ENCODE measurements around the gene FBXO34. TPM values are rescaled to one million over a fixed set of nuclear protein-coding genes. Genes with fewer than 3 reads are reported as not detected.

The FBXO34 gene
- total RNA-seq, 4 donors from 2014 or later, result 28.8 to 44.4 (median 33.8) TPM

DNA sequence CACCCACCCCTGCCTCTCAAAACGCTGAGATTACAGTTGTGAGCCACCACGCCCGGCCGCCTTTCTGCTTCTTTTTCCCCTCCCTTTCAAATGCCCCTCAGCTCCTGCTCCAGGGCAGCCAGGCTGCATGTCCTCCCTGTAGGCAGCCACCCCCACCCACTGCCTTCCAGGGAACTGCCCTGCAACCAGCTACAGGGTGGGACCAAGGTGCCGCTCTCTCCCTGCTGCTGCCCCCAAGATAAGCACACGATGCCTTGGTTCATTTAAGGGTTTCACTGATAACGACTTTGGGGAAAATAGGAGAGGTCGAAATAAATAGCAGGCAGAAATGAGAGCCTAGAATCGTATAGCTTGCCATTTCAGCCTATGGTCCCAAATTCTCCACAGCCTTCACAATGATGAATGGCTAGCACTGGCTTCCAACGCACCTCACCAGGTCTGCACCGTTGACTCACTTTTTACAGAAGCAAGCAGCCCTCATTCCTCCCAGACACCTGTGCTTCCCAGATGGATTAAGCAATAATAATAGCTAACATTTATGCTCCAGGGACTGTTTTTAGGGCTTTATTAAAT is 99.7 kb downstream of the FBXO34 start:
- Histone ChIP-seq H3K9me3 (no peaks in the 10 kb centered on the region), H3K27me3 (no peaks in the 10 kb centered on the region), H3K36me3 (peaks cover 54% of the 10 kb centered on the region), H3K27ac (no peak overlapping the region), H3K4me3 (no peak overlapping the region), H3K4me1 (no peaks in the 10 kb centered on the region)
- 87% methylated on average over 11 of the region's 11 CpGs for WGBS
- no peak for DNase-seq (ENCODE audit: low spot score in 2 of 2)
- TF ChIP-seq POLR2AphosphoS5 (IDR thresholded peaks at IDR 0.05) (no peak), POLR2A (IDR thresholded peaks at IDR 0.05) (no peak), EP300 (IDR thresholded peaks at IDR 0.05) (no peak)
- TF ChIP-seq, protein P1, sequence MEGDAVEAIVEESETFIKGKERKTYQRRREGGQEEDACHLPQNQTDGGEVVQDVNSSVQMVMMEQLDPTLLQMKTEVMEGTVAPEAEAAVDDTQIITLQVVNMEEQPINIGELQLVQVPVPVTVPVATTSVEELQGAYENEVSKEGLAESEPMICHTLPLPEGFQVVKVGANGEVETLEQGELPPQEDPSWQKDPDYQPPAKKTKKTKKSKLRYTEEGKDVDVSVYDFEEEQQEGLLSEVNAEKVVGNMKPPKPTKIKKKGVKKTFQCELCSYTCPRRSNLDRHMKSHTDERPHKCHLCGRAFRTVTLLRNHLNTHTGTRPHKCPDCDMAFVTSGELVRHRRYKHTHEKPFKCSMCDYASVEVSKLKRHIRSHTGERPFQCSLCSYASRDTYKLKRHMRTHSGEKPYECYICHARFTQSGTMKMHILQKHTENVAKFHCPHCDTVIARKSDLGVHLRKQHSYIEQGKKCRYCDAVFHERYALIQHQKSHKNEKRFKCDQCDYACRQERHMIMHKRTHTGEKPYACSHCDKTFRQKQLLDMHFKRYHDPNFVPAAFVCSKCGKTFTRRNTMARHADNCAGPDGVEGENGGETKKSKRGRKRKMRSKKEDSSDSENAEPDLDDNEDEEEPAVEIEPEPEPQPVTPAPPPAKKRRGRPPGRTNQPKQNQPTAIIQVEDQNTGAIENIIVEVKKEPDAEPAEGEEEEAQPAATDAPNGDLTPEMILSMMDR (IDR thresholded peaks at IDR 0.05), result no peak

DNA sequence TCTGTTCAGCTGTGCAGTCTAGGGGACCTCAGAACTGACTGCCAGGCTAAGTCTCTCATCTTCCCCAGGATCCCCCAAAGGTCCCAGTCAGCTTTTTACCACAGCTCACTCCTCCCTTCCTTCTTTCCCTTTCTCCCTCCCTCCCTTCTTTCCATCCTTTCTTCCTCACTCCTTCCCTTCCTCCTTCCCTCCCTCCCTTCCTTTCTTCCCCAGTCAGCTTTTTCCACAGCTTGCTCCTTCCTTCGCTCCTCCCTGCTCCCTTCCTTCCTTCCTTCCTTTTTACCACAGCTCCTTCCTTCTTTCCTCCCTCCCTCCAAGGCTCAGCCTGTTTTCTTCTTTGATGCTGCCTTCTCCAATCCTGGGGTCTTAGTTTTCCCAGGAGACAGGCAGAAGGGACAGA is 101.2 kb downstream of the FBXO34 start:
- TF ChIP-seq POLR2AphosphoS5 (IDR thresholded peaks at IDR 0.05), result no peak
- no peak for TF ChIP-seq POLR2A (IDR thresholded peaks at IDR 0.05)
- TF ChIP-seq EP300 (IDR thresholded peaks at IDR 0.05), result no peak
- TF ChIP-seq, protein P1 (IDR thresholded peaks at IDR 0.05), result no peak
- WGBS, result 95% methylated on average over 1 of the region's 1 CpG
- no peaks in the 10 kb centered on the region for H3K9me3 ChIP-seq
- H3K4me1 ChIP-seq, result no peaks in the 10 kb centered on the region
- no peak overlapping the region for H3K4me3 ChIP-seq
- peaks cover 58% of the 10 kb centered on the region for H3K36me3 ChIP-seq
- no peaks in the 10 kb centered on the region for H3K27me3 ChIP-seq
- no peak overlapping the region for H3K27ac ChIP-seq
- no peak for DNase-seq (ENCODE audit: low spot score in 2 of 2)

- H3K36me3 ChIP-seq, result peaks cover 58% of the 10 kb centered on the region
These were observed 101.6 kb downstream of the FBXO34 start for GRCh38 chr14:55372825-55373224.

DNA sequence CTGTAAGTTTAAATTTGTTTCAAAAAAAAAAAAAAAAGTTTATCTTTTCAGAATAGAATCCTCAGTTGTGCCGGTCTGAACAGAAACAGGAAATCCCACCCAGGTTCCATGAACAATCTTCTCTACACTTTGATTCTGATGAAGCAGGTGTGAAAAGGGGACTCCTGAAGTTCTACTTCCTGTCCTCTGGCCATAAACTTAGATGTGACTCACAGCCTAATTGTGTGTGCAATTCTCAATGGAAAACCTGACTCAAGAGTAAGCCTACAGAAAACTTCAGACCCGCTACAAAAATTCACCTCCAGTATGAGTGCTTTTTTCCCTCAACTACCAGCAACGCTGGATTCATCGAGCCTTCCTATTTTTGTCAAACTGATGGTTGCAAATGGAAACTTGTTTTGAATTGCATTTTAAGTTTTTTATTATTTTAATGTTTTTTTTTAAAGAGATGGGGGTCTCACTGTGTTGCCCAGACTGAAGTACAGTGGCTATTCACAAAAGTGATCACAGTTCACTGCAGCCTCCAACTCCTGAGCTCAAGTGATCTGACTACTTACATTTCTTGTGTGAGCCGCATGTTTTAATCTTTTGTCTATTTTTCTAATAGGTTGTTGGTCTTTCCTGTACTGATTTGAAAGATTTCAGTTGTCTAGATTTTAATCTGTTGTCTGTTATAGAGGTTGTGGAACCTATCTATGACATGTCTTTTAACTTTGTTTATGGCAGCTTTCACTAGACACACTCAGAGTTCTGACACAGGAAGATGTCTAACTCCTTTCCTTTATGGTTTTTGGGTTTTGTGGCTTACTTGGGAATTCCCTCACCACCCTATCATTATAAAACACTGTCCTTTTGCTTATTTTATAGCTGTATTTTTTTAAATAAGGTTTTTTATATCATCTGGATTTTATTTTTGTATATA is 102.8 kb downstream of the FBXO34 start:
- Histone ChIP-seq H3K27ac (no peak overlapping the region), H3K9me3 (no peaks in the 10 kb centered on the region), H3K4me3 (no peak overlapping the region), H3K27me3 (no peaks in the 10 kb centered on the region), H3K4me1 (no peaks in the 10 kb centered on the region), H3K36me3 (peaks cover 58% of the 10 kb centered on the region)
- no peak for DNase-seq (ENCODE audit: low spot score in 2 of 2)
- WGBS, result 80% methylated on average over 5 of the region's 5 CpGs
- TF ChIP-seq, protein P1 (IDR thresholded peaks at IDR 0.05), result no peak
- TF ChIP-seq EP300 (IDR thresholded peaks at IDR 0.05), result no peak
- TF ChIP-seq POLR2AphosphoS5 (IDR thresholded peaks at IDR 0.05), result no peak
- TF ChIP-seq POLR2A (IDR thresholded peaks at IDR 0.05), result no peak

More at GRCh38 chr14:55372825-55373224, 101.6 kb downstream of the FBXO34 start:
- 91% methylated on average over 7 of the region's 7 CpGs for WGBS
- no peaks in the 10 kb centered on the region for H3K9me3 ChIP-seq
- no peak overlapping the region for H3K4me3 ChIP-seq
- TF ChIP-seq, protein P1 (IDR thresholded peaks at IDR 0.05), result no peak
- TF ChIP-seq EP300 (IDR thresholded peaks at IDR 0.05) (no peak), POLR2AphosphoS5 (IDR thresholded peaks at IDR 0.05) (no peak), POLR2A (IDR thresholded peaks at IDR 0.05) (no peak)
- no peak for DNase-seq (ENCODE audit: low spot score in 2 of 2)
- H3K4me1 ChIP-seq, result no peaks in the 10 kb centered on the region
- H3K27ac ChIP-seq, result no peak overlapping the region
- no peaks in the 10 kb centered on the region for H3K27me3 ChIP-seq

GRCh38 chr14:55374771-55375170 is 103.5 kb downstream of the FBXO34 start:
- no peaks in the 10 kb centered on the region for H3K4me1 ChIP-seq
- WGBS, result 92% methylated on average over 4 of the region's 4 CpGs
- H3K36me3 ChIP-seq, result peaks cover 58% of the 10 kb centered on the region
- no peak overlapping the region for H3K4me3 ChIP-seq
- no peaks in the 10 kb centered on the region for H3K27me3 ChIP-seq
- TF ChIP-seq, protein P1 (IDR thresholded peaks at IDR 0.05), result no peak
- no peak for DNase-seq (ENCODE audit: low spot score in 2 of 2)
- H3K27ac ChIP-seq, result no peak overlapping the region
- H3K9me3 ChIP-seq, result no peaks in the 10 kb centered on the region

All from suprapubic skin (tissue), 4 donors.